NCI-H524 treated with DMSO at 0.1 percent for 48 hours (cell line): ENCODE measurements around the gene ZNF367.

ENCODE experiments used
- DNase-seq: peaks from one replicate; lab custom pipeline; 2025; lab: John Stamatoyannopoulos, UW

Gene ZNF367

GRCh38 chr9:96418083-96418919 lies at the start of gene ZNF367:
ZNF367 (minus strand) TSS chr9:96418370; CDS start chr9:96418032, 338 bp downstream.
- peak; percentile 94 for DNase-seq

- DNase-seq, result no peak
Measured at GRCh38 chr9:96467784-96468183, 49.6 kb upstream of the ZNF367 start.

GRCh38 chr9:96464426-96464825 lies 46.3 kb upstream of the ZNF367 start:
- no peak for DNase-seq

GRCh38 chr9:96462541-96462940 lies 44.4 kb upstream of the ZNF367 start:
- no peak for DNase-seq

- no peak for DNase-seq
Measured at GRCh38 chr9:96461336-96461735, 43.2 kb upstream of the ZNF367 start.

- no peak for DNase-seq
Measured at GRCh38 chr9:96460882-96461281, 42.7 kb upstream of the ZNF367 start.

GRCh38 chr9:96460470-96460869 lies 42.3 kb upstream of the ZNF367 start:
- no peak for DNase-seq

- DNase-seq, result no peak
Measured at GRCh38 chr9:96459268-96460007, 41.3 kb upstream of the ZNF367 start.

- no peak for DNase-seq
Measured at GRCh38 chr9:96458226-96458625, 40.1 kb upstream of the ZNF367 start.

GRCh38 chr9:96457266-96457665 lies 39.1 kb upstream of the ZNF367 start:
- DNase-seq, result no peak

- no peak for DNase-seq
Measured at GRCh38 chr9:96453625-96454024, 35.5 kb upstream of the ZNF367 start.

- no peak for DNase-seq
Measured at GRCh38 chr9:96450613-96451528, 32.7 kb upstream of the ZNF367 start.

- DNase-seq, result peak; percentile 87
Measured at GRCh38 chr9:96449845-96450612, 31.9 kb upstream of the ZNF367 start, which contains the start of gene HABP4. HABP4 (plus strand) TSS chr9:96450169; CDS start chr9:96450280, 111 bp downstream.

GRCh38 chr9:96449523-96449844 lies 31.3 kb upstream of the ZNF367 start:
- DNase-seq, result peak; percentile 59

GRCh38 chr9:96448546-96449170 lies 30.5 kb upstream of the ZNF367 start:
- DNase-seq, result peak; percentile 30

- no peak for DNase-seq
Measured at GRCh38 chr9:96447406-96447805, 29.2 kb upstream of the ZNF367 start.

GRCh38 chr9:96442491-96442890 lies 24.3 kb upstream of the ZNF367 start:
- no peak for DNase-seq

- DNase-seq, result no peak
Measured at GRCh38 chr9:96441798-96442445, 23.8 kb upstream of the ZNF367 start.

- no peak for DNase-seq
Measured at GRCh38 chr9:96440671-96441199, 22.6 kb upstream of the ZNF367 start.

GRCh38 chr9:96437454-96437853 lies 19.3 kb upstream of the ZNF367 start:
- no peak for DNase-seq
